HepG2 (cell line): ENCODE results near the gene PACC1. TPM values are rescaled to one million over a fixed set of nuclear protein-coding genes. Genes with fewer than 3 reads are reported as not detected.

Experiments used
- ATAC-seq: fragments of 200-7000 bp; cut with Tn5 transposase; 3 replicates; pipeline ENCODE4 v1.9.1; 2020; ENCODE audit warnings: mild to moderate bottlenecking, moderate library complexity
- BruUV-seq: library from RNA; stranded (reverse); fragments of 400-500 nt; replicated peaks from 2 replicates; lab custom pipeline; 2021; lab: Mats Ljungman, UMichigan
- CTCF ChIA-PET: fragments of 300-600 bp; formaldehyde crosslinking; extraction: SDS; loops from one replicate; lab custom pipeline; 2021; ENCODE audit warnings: low total read pairs, inconsistent platforms, low intra/inter-chr PET ratio; lab: Yijun Ruan, JAX
- POLR2A ChIA-PET: fragments of 350-600 bp; sonication (Branson Sonifier 250); formaldehyde crosslinking; loops from one replicate; lab custom pipeline; 2020; ENCODE audit warnings: antibody characterized with exemption, inconsistent platforms; lab: Yijun Ruan, JAX
- DNase-seq: peaks from one replicate; pipeline ENCODE4 v3.0.0-alpha.2; 2015; ENCODE audit warnings: low spot score
- FAIRE-seq: peaks from 3 replicates; lab custom pipeline; 2011; peaks lifted over from hg19 to GRCh38; lab: Jason Lieb, UNC
- H2AFZ ChIP-seq: one replicate; pipeline ENCODE4 v1.6.1; 2011; ENCODE audit warnings: low read length, inconsistent platforms
- H3K27ac ChIP-seq: fragments of 300-600 bp; 3 replicates; pipeline ENCODE4 v1.8.0; 2011; ENCODE audit warnings: mixed run types, mild to moderate bottlenecking, mixed read lengths, low read length, inconsistent platforms; ENCODE audit not compliant: insufficient read depth; ENCODE audit errors: extremely low read length
- H3K27me3 ChIP-seq, 2 experiments: fragments of 200-600 bp in 1 of 2; 2 replicates in 1 of 2; 3 replicates in 1 of 2; pipeline versions ENCODE4 v1.6.0 to v1.8.0; 2011; ENCODE audit warnings: low read length in 2 of 2, mild to moderate bottlenecking in 2 of 2, moderate library complexity in 2 of 2, inconsistent platforms in 1 of 2; ENCODE audit not compliant: insufficient read depth in 2 of 2, control insufficient read depth in 1 of 2
- H3K36me3 ChIP-seq, 2 experiments: fragments of 200-600 bp in 1 of 2; replicated peaks in 1 of 2; 2 replicates in 1 of 2; 3 replicates in 1 of 2; pipeline versions ENCODE4 v1.5.1 to v1.8.0; 2011; ENCODE audit warnings: low read length in 2 of 2, inconsistent platforms in 1 of 2; ENCODE audit not compliant: insufficient read depth in 2 of 2, control insufficient read depth in 1 of 2
- H3K4me1 ChIP-seq: 2 replicates; pipeline ENCODE4 v1.5.1; 2012; ENCODE audit warnings: low read length, inconsistent platforms; ENCODE audit not compliant: insufficient read depth
- H3K4me2 ChIP-seq: 2 replicates; pipeline ENCODE4 v1.6.0; 2011; ENCODE audit warnings: low read depth, low read length, inconsistent platforms
- H3K4me3 ChIP-seq, 3 experiments: fragments of 200-600 bp in 1 of 3; sonication (generic), shearing (Covaris generic) in 1 of 3; replicated peaks in 1 of 3; 2 replicates each; pipeline ENCODE4 v1.5.1; 2011 to 2016; ENCODE audit warnings: low read length in 3 of 3, inconsistent platforms in 2 of 3, low read depth in 2 of 3, mild to moderate bottlenecking in 2 of 3, control low read depth in 1 of 3, mixed read lengths in 1 of 3; ENCODE audit not compliant: insufficient read depth in 1 of 3
- H3K79me2 ChIP-seq: one replicate; pipeline ENCODE4 v1.6.1; 2011; ENCODE audit warnings: low read length, inconsistent platforms; ENCODE audit not compliant: insufficient read depth
- H3K9ac ChIP-seq: 2 replicates; pipeline ENCODE4 v1.6.0; 2011; ENCODE audit warnings: mild to moderate bottlenecking, low read depth, low read length, inconsistent platforms; ENCODE audit not compliant: insufficient read depth
- H3K9me3 ChIP-seq: 2 replicates; pipeline ENCODE4 v1.5.1; 2012; ENCODE audit warnings: mild to moderate bottlenecking, low read length
- H4K20me1 ChIP-seq: 2 replicates; pipeline ENCODE4 v1.6.0; 2011; ENCODE audit warnings: inconsistent platforms, mild to moderate bottlenecking, low read length, moderate library complexity; ENCODE audit not compliant: insufficient read depth
- GATAD2A ChIP-seq: IDR thresholded peaks from 2 replicates; pipeline ENCODE4 v1.6.1; 2016
- HDAC2 ChIP-seq: sonication (generic); formaldehyde crosslinking; IDR thresholded peaks from 2 replicates; pipeline ENCODE4 v1.4.0; 2020; ENCODE audit warnings: missing genetic modification reagents
- HES4 ChIP-seq: sonication (generic); formaldehyde crosslinking; IDR thresholded peaks from 2 replicates; pipeline ENCODE4 v1.9.0; 2021; ENCODE audit warnings: mild to moderate bottlenecking, missing genetic modification reagents, borderline replicate concordance
- NCOA1 ChIP-seq: sonication (generic); formaldehyde crosslinking; IDR thresholded peaks from 2 replicates; pipeline ENCODE4 v1.9.0; 2021; ENCODE audit warnings: missing genetic modification reagents
- NPAS2 ChIP-seq: sonication (generic); formaldehyde crosslinking; IDR thresholded peaks from 2 replicates; pipeline ENCODE4 v1.8.0; 2022; ENCODE audit warnings: mild to moderate bottlenecking, missing genetic modification reagents, borderline replicate concordance
- PRPF4 ChIP-seq: fragments of 200-400 bp; formaldehyde crosslinking; IDR thresholded peaks from 2 replicates; pipeline ENCODE4 v1.6.1; 2016; ENCODE audit warnings: low read length, low read depth; ENCODE audit not compliant: poor library complexity, severe bottlenecking
- RFX5 ChIP-seq: IDR thresholded peaks from 2 replicates; pipeline ENCODE4 v1.6.1; 2011; ENCODE audit warnings: low read depth, low read length, improper control_type of control experiment
- SIN3B ChIP-seq: fragments of 150-350 bp; IDR thresholded peaks from 2 replicates; pipeline ENCODE4 v1.6.1; 2014; ENCODE audit warnings: low read length
- SNRNP70 ChIP-seq: fragments of 200-400 bp; formaldehyde crosslinking; IDR thresholded peaks from 2 replicates; pipeline ENCODE4 v1.6.1; 2017; ENCODE audit warnings: mild to moderate bottlenecking, low read depth, low read length, moderate library complexity
- ZMYM2 ChIP-seq: sonication (generic); formaldehyde crosslinking; IDR thresholded peaks from 2 replicates; pipeline ENCODE4 v1.8.0; 2022; ENCODE audit warnings: mild to moderate bottlenecking, missing genetic modification reagents
- ZNF121 ChIP-seq: sonication (generic); formaldehyde crosslinking; IDR thresholded peaks from 2 replicates; pipeline ENCODE4 v1.5.0; 2020; ENCODE audit warnings: mild to moderate bottlenecking, missing genetic modification reagents
- ZNF468 ChIP-seq: sonication (generic); formaldehyde crosslinking; IDR thresholded peaks from 2 replicates; pipeline ENCODE4 v1.8.0; 2022; ENCODE audit warnings: mild to moderate bottlenecking, moderate library complexity, missing genetic modification reagents
- ZNF484 ChIP-seq: sonication (generic); formaldehyde crosslinking; IDR thresholded peaks from 2 replicates; pipeline ENCODE4 v1.5.1; 2020; ENCODE audit warnings: mild to moderate bottlenecking, low read depth, missing genetic modification reagents, borderline replicate concordance
- WGBS: methylation state at CpG from one replicate; pipeline ENCODE4 v1.1.6; 2017; ENCODE audit warnings: low lambda C conversion rate; 5-methylcytosine and 5-hydroxymethylcytosine counted together
- in situ Hi-C: cut with HindIII; loops from 2 replicates; pipeline ENCODE4 v1.10.0; 2017; ENCODE audit warnings: low pct_unique_long_range_greater_than_20kb; ENCODE audit not compliant: extremely low pct_ligation_motif_present
- intact Hi-C: fragments of 100-400 bp; cut with micrococcal nuclease; formaldehyde crosslinking; loops from one replicate; pipeline ENCODE4 v1.10.0; 2022; ENCODE audit not compliant: unreplicated experiment
- polyA plus RNA-seq, 8 experiments: library from polyadenylated mRNA; depleted of rRNA in 3 of 8; stranded (reverse) in 7 of 8; unstranded in 1 of 8; fragments of >200 nt; fragmentation: Illumina TruSeq in 4 of 8; extraction: Trizol in 4 of 8; gene quantifications; 2 replicates each; pipeline versions ENCODE4 v1.2.1 to v1.2.3, GENCODE V29; 2011 to 2016; ENCODE audit warnings: low read depth in 4 of 8, missing spikeins in 1 of 8, mixed read lengths in 1 of 8; ENCODE audit not compliant: insufficient read depth in 1 of 8
- total RNA-seq, 5 experiments: library from RNA; depleted of rRNA; stranded (reverse); fragments of >200 nt; fragmentation: Illumina TruSeq; extraction: Trizol; gene quantifications; 2 replicates each; pipeline ENCODE4 v1.2.3, GENCODE V29; 2016; ENCODE audit warnings: low read depth in 1 of 5
- TF ChIP-seq, protein P1 (sequence below): sonication (generic); formaldehyde crosslinking; IDR thresholded peaks from 2 replicates; pipeline ENCODE4 v1.5.0; 2020; ENCODE audit warnings: mild to moderate bottlenecking, missing genetic modification reagents
- TF ChIP-seq, protein P2 (sequence below): sonication (generic); formaldehyde crosslinking; IDR thresholded peaks from 2 replicates; pipeline ENCODE4 v1.9.0; 2022; ENCODE audit warnings: low read depth, missing genetic modification reagents
- TF ChIP-seq, protein P3 (sequence below): sonication (generic); formaldehyde crosslinking; IDR thresholded peaks from 2 replicates; pipeline ENCODE4 v1.9.0; 2021; ENCODE audit warnings: missing genetic modification reagents, borderline replicate concordance
- TF ChIP-seq, protein P4 (sequence below): sonication (generic); formaldehyde crosslinking; IDR thresholded peaks from 2 replicates; pipeline ENCODE4 v1.9.0; 2021; ENCODE audit warnings: missing genetic modification reagents, borderline replicate concordance

The PACC1 gene
- total and polyA plus RNA-seq, 2 of the 13 experiments (the other 11 are each of a cell fraction or from before 2014, with no cell fraction given) = 9.4 to 10.7 TPM

DNA sequence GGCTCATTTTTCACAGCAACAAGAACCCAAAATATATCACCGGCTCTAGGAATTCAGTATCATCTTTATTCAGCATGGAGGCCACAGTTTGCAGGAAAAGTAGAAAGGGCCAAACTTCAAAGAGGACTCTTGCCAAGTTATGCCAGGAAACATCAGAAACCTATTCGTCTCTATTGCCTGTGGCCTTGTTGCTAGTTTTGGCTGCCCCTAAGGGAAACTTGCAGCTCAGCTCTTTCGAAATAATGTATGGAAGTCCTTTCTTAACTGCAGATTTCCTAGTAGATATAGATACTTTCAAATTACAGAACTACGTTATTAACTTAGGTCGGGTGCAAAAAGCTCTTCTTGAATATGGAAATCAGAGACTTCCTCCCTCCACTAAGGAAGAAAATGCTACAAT lies 13.8 kb upstream of the PACC1 start:
- ATAC-seq = no peak
- Histone ChIP-seq H3K27me3 (peaks cover 0 to 13% of the 10 kb centered on the region in 2 experiments; a peak in 2 of 5 replicates), H3K9ac (no peak overlapping the region), H3K9me3 (no peaks in the 10 kb centered on the region), H3K4me1 (peaks cover 26% of the 10 kb centered on the region), H3K27ac (no peak overlapping the region), H4K20me1 (no peaks in the 10 kb centered on the region), H3K36me3 (no peaks in the 10 kb centered on the region), H3K4me2 (no peak overlapping the region), H3K4me3 (no peak overlapping the region), H2AFZ (no peak overlapping the region), H3K79me2 (no peaks in the 10 kb centered on the region)
- FAIRE-seq = no peak
- POLR2A ChIA-PET = no interaction called here
- in situ Hi-C loops (no loop called here), intact Hi-C loops (no loop called here)
- TF ChIP-seq GATAD2A (CRISPR knock-in tag) = no peak
- TF ChIP-seq NPAS2 (CRISPR knock-in tag) = no peak
- TF ChIP-seq HDAC2 (CRISPR knock-in tag) = no peak
- TF ChIP-seq HES4 (CRISPR knock-in tag) = no peak
- TF ChIP-seq NCOA1 = no peak
- TF ChIP-seq, protein P1, sequence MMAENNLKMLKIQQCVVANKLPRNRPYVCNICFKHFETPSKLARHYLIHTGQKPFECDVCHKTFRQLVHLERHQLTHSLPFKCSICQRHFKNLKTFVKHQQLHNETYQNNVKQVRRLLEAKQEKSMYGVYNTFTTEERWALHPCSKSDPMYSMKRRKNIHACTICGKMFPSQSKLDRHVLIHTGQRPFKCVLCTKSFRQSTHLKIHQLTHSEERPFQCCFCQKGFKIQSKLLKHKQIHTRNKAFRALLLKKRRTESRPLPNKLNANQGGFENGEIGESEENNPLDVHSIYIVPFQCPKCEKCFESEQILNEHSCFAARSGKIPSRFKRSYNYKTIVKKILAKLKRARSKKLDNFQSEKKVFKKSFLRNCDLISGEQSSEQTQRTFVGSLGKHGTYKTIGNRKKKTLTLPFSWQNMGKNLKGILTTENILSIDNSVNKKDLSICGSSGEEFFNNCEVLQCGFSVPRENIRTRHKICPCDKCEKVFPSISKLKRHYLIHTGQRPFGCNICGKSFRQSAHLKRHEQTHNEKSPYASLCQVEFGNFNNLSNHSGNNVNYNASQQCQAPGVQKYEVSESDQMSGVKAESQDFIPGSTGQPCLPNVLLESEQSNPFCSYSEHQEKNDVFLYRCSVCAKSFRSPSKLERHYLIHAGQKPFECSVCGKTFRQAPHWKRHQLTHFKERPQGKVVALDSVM (CRISPR knock-in tag) = no peak
- no peak for TF ChIP-seq ZNF468
- TF ChIP-seq ZNF121 (CRISPR knock-in tag) = no peak
- TF ChIP-seq, protein P2, sequence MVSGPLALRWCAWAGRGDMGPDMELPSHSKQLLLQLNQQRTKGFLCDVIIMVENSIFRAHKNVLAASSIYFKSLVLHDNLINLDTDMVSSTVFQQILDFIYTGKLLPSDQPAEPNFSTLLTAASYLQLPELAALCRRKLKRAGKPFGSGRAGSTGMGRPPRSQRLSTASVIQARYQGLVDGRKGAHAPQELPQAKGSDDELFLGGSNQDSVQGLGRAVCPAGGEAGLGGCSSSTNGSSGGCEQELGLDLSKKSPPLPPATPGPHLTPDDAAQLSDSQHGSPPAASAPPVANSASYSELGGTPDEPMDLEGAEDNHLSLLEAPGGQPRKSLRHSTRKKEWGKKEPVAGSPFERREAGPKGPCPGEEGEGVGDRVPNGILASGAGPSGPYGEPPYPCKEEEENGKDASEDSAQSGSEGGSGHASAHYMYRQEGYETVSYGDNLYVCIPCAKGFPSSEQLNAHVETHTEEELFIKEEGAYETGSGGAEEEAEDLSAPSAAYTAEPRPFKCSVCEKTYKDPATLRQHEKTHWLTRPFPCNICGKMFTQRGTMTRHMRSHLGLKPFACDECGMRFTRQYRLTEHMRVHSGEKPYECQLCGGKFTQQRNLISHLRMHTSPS = no peak
- no peak for TF ChIP-seq PRPF4
- TF ChIP-seq, protein P3, sequence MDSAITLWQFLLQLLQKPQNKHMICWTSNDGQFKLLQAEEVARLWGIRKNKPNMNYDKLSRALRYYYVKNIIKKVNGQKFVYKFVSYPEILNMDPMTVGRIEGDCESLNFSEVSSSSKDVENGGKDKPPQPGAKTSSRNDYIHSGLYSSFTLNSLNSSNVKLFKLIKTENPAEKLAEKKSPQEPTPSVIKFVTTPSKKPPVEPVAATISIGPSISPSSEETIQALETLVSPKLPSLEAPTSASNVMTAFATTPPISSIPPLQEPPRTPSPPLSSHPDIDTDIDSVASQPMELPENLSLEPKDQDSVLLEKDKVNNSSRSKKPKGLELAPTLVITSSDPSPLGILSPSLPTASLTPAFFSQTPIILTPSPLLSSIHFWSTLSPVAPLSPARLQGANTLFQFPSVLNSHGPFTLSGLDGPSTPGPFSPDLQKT = no peak
- no peak for TF ChIP-seq ZNF484 (CRISPR knock-in tag)
- TF ChIP-seq, protein P4, sequence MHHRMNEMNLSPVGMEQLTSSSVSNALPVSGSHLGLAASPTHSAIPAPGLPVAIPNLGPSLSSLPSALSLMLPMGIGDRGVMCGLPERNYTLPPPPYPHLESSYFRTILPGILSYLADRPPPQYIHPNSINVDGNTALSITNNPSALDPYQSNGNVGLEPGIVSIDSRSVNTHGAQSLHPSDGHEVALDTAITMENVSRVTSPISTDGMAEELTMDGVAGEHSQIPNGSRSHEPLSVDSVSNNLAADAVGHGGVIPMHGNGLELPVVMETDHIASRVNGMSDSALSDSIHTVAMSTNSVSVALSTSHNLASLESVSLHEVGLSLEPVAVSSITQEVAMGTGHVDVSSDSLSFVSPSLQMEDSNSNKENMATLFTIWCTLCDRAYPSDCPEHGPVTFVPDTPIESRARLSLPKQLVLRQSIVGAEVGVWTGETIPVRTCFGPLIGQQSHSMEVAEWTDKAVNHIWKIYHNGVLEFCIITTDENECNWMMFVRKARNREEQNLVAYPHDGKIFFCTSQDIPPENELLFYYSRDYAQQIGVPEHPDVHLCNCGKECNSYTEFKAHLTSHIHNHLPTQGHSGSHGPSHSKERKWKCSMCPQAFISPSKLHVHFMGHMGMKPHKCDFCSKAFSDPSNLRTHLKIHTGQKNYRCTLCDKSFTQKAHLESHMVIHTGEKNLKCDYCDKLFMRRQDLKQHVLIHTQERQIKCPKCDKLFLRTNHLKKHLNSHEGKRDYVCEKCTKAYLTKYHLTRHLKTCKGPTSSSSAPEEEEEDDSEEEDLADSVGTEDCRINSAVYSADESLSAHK (CRISPR knock-in tag) = no peak
- TF ChIP-seq RFX5 = no peak
- TF ChIP-seq ZMYM2 (CRISPR knock-in tag) = no peak
- no peak for TF ChIP-seq SNRNP70
- no peak for TF ChIP-seq SIN3B
- no TSS peak for BruUV-seq
- CTCF ChIA-PET = no interaction called here
- no peak for DNase-seq
- 23% methylated on average over 5 of the region's 5 CpGs for WGBS
